ENCODE measurements around the gene SLC45A1.

GRCh38 chr1:8285965-8286364 lies 31.9 kb upstream of the SLC45A1 start:
- TF ChIP-seq CTCF (IDR thresholded peaks at IDR 0.05) (no peak), EP300 (IDR thresholded peaks at IDR 0.05) (no peak), POLR2AphosphoS5 (IDR thresholded peaks at IDR 0.05) (no peak)

Data from gastroesophageal sphincter (tissue), 3 donors.